HG03354 (cell line): ENCODE results near the gene NEK10.

ENCODE experiments used
- ATAC-seq: cut with Tn5 transposase; IDR thresholded peaks from one replicate; pipeline ENCODE4 v1.9.1; 2021; ENCODE audit warnings: mild to moderate bottlenecking; ENCODE audit not compliant: unreplicated experiment, poor library complexity, severe bottlenecking

Gene NEK10

DNA sequence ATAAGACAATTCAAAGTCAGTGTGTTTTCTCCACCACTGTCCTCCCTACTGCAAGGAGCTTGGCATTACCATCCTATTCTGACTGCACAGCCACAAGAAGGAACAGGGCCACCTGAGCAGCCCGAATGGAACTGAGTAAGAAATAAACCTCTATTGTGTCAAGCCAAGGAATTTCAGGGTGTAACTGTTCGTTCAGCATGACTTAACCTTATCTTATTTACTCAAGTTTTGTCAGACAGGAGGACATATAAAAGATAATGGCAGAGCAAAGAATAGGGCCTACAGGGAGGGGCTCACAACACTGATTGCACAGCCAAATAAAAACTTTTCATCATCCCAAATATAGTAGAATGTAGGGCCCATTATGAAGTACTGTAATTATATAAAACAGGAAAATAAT, 236.1 kb downstream of the NEK10 start:
- no peak for ATAC-seq

DNA sequence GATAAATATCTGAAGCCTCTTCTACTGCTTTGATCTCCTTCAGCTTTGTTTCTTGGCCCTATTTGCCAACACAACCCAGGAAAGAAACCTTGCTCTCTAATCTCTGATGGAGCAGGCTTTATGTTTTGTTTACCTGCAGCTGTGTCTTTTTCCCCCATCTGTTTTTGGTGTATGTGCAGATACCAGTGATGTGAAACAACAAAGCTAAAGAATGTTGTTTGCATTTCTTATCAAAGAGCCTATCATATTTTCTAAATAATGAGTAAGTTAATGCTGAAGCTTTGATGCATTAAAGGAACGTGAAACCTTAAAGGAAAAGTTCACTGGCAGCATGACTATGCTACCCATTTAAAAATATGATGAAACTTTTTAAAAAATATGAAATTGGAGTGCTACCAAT, 238.4 kb downstream of the NEK10 start:
- ATAC-seq, result no peak

DNA sequence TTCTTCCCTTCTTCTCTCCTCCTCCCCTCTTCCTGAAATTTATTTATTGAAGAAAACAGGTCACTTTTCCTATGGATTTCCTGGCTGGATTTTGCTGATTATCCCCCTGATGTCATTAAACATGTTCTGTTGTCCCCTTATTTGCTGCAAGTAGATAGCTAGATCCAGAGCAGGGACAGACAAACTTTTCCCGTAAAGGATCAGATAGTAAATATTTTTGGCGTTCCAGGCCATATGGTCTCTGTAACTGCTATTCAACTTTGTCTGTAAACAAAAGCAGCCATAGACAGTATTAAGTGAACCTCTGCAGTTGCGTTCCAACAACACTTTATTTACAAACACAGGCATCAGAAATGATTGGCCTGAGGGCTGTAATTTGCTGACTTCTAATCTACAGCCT, 241.3 kb downstream of the NEK10 start:
- ATAC-seq, result no peak

DNA sequence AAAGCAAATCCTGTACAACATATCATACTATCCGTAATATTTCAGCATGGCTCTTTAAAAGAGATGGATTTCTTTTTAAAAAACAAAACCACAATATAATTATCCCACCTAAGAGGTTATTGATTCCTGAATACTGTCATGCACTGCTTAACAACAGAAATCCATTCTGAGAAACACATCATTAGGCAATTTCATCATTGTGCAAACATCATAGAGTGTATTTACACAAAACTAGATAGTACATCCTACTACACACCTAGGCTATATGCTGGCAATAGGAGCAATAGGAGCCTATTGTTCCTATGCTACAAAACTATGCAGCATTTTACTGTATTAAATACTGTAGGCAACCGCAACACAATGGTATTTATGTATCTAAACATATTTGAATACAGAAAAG, 242.0 kb downstream of the NEK10 start:
- no peak for ATAC-seq

DNA sequence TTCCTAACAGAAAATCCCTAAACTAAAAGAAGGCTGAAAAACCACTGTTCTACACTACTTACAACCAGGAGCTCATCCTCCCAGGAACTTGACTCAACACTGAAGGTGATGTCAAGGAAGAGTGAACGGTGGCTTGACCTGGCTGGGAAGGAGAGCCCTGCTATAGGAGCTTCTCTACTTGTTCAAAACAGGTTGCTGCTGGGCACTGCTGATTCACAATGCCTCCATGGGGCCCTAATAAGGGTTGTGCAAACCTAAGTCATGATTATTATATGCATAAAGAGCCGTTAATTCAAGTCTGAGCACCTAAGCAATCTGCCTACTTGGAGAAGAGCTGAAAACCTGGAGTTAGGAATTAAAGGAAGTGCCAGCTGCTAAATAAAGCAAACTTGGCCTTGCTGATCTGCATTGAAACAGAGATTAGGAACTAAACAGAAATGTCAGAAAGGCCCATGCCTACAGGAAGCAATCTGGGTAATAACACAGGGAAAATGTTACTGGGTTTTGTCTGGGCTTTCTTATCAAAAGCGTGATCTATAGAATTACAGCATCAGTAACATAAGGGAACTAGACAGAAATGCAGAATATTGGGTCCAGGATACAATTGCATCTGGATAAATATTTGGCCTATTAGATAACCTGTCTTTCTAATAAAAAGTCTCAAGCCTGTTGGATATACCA, 243.2 kb downstream of the NEK10 start:
- no peak for ATAC-seq

DNA sequence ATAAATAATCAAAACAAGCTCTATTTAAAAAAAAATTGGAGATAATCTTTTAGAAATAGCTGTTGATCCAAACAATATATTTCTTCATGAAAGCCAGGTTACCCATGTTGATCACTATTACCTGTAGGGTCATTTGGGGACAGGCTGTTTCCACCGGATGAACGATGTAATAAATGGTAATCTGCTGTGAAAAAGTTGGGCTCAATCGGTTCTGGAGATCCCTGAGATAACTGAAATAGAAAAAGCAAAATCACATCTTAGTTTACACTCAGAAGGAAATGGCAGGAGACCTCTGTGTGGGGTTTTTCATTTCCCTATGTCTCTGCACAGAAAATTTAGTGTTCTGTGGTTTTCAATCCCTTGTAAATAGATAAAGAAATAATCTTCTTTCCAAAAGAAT, 249.5 kb downstream of the NEK10 start:
- no peak for ATAC-seq

DNA sequence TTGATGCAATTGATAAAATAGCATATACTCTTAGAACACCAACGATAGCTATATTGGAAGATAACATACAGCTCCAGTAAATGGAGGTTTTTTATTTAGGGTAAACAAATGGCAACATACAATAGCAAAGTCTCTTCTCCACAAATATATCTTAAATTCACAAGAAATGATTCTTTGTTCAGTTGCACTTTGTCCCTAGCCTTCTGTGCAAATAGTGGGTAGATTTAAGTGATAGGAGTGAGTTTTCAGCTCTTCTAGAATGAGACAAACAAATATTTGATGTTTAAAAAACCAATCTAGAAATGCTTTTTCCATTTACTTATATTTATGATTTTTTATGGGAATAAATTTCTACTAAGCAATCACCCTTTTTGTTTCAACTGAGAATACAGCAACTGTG, 253.8 kb downstream of the NEK10 start:
- no peak for ATAC-seq

DNA sequence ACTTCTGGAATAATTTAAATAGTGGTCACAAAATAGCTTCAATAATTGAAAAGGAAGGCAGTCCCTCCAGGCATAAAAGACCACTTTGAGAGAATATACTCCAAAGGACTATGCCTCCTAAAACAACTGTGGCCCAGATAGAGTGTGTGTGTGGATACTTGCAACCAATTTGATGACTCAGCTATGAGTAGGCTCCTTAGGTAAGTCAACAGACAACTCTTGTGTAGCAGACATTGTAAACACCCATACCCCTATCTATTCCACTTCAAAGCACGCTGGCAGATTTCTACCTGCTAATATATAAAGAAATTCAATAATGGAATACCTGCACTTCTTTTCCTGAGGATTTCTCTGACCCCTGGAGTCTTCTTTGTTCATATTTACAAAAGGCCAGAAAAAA, 254.5 kb downstream of the NEK10 start:
- ATAC-seq, result no peak

DNA sequence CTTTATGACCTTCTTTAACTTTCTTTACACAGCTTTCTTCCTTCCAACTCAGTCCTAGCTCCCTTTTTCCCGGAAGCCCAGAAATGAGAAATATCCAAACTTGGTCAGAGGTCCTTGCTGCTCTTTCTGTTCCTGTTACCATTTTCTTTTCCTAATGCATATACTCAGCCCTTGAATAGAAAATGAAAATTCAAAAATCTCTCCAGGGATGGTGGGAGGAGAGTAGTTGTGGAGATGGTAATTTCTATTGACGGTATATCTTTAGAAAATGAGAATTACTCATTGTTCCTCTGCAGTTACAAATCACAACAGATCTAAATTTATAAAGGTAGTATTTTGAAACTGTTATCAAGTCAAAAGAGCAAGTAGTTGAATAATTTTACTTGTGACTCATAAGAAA, 255.1 kb downstream of the NEK10 start:
- ATAC-seq, result no peak

DNA sequence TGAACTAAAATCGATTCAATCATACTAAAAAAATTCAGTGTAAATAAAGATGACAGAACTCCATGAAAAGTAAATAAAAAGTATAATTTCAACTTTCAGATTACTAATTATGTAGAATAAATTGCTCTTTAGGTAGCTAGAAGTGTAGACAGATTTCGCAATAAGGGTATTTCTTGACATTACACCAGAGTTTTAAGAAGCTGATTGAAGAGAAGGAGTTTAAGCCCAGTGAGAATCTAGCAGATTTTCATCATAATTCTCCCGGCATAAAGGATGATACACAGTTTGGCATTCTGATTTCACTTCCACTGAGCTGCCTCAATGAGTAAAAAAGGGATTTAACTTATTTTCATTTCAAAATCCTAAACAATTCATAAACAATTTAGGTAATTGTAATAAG, 259.2 kb downstream of the NEK10 start:
- ATAC-seq, result no peak

DNA sequence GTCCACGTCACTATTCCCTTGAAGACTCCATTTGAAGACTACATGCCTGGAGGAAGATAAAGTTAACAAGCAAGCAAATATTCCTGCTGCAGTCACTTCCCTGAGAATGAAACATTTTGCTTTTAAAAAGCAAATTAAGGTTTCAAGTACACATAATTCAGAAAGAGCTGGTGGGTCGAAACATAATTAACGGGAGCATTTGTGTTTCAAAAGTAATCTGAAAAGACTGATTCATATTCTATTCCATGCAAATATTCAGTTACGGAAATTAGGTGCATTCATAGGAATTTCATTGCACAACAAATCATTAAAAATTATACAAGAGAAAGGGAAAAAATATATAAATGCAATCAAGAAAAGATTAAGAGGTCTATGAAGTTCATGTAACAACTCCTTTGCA, 260.9 kb downstream of the NEK10 start:
- no peak for ATAC-seq

DNA sequence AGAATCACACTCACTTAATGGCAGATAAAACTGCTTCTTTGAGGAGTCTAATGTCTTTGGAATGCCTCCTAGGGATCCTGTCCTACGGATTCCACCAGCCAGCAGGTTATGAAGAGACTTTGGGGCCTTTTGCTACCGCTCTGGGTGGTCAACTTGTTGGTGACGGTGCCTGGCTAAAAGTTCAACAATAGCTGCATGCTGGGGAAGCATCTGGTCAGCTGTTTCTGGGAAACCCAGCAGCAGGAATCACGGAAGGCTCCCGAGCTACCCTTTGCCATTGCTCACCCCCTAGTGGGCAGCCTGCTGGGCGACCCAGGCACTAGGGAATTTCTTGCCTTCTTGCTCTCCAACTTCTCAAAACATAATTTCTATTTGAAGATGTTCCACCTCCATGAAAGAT, 263.3 kb downstream of the NEK10 start:
- ATAC-seq, result no peak

DNA sequence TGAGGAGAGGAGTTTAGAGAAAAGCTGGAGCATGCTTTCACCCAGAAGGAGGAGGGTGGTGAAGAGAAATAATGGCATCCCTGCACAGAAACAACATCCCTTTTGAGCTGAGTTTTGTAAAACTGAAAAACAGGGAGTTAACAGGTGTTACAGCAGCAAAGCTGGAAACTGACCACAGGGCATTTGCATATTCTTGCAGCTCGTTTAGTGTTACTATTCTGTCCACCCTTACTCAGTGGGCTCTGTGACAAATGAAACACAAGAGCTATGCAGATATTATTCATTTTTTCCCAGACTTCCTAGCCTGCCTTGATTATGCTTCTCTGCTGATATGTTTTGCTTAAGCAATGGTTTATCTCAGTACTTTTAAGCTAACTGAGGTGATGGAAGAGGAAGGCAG, 272.0 kb downstream of the NEK10 start:
- ATAC-seq, result no peak

DNA sequence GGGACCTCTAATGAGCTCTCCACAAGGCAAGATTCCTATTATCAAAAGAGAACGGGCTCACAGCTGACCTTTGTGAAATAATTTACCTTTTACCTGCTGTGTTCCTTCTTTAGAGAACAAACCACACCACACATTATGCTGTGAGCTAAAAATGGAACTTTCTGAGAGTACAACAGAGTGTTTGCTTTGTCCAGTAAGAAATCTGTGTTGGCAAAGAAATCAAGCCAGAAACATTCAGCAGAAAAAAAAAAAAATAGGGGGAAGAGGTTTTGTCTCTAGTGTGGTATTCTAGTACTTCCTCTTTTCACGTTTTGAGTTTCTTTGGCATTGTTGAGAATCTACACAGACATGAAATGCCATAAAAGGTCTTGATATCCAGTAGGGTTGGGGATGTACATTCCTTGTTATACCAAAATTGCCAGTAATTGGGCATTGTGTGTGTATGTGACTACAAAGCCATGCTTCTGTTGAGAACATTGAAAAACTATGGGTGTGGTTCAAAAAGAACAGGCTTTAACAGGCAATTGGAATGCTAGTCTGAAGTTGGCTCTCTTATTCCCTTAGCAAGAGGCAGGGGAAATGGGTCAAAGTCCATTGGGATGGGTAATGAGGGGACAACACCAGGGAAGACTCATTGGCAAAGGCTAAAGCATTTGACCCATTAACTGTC, 273.5 kb downstream of the NEK10 start:
- no peak for ATAC-seq

DNA sequence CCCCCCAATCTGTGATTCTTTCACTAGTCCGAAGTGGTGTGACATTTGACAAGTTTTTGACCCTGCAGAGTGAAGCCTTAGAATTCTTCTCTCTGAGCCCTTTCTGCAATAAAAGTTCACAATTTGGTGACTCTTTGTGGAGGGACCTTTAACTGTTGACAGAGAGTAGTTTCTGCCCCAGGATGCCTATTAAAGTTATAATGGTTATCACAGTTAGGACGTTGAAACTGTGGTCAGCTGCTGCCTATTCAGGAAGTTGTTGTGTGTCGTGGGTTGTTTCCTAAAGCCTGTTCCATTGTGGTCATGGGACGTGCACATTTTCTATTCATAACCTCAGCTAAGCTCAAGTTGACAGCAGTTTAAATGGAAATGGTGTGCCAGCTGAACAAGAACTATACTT, 274.5 kb downstream of the NEK10 start:
- ATAC-seq, result no peak

DNA sequence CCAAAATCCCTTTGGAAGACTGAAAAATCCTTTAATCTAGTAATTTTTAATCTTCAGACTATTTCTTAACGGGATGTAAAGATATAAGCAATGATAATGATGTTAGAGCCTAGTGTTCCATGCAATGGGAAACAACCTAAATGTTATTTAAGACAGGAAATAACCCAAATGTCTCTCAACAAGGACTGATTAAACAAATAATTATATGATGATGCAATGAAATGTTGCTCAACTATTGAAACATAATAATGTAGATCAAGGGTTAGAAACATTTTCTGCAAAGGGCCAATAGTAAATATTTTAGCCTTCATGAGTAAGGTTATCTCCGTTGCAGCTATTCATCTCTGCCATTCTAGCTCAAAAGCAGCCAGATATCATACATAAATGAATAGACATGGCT, 275.4 kb downstream of the NEK10 start:
- no peak for ATAC-seq

DNA sequence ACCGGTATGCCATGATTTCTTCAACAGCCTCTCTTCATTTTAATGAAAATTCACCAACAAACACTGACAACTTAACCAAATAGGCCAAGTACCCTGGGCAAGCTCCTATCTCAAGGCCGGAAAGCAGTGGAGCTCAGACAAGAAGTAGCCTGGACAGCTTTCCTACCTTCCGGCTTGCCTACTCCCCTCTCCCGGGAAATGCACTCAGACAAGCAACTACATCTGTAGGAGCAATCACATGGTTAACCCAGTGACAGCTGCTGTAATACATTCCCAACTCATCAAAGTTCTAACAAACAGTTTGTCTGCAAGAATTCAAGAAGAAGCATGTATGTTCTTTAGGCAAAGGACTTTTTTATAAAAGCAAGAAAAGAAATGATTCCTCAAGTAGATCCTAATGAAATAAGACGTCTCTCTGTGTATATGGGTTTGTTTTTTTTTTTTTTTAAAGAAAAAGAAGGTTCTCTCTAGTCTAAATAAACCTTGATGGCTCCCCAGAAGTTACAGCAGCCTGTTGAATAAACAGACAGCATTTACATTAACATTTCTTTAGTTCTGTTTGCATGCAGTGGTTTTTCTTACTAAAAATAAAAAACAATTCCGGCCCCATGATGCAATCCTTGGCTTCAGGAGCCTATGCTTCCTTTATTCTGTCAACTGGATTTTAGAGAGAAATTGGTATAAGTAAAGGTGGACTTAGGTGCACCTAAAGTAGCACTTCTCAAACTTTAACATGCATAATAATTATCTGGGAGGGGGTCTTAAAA, 278.7 kb downstream of the NEK10 start:
- ATAC-seq, result no peak

DNA sequence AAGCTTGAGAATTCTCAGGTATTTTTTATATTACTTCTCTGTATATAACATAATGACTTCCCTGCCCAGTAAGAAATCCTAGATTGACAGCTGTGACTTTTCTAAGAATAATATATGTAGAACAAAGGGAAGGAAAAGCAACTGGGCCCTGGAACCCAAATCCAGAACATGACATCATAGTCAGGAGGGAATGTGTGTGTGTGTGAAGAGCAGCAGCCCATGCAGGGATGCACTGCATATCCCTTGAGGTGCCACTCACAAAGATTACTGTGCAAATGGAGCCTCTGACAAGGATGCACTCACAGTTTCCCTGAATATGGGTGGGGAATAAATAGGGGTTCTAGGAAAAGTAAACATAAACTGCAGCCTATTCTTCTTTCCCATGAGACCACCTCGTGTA, 279.5 kb downstream of the NEK10 start:
- no peak for ATAC-seq

DNA sequence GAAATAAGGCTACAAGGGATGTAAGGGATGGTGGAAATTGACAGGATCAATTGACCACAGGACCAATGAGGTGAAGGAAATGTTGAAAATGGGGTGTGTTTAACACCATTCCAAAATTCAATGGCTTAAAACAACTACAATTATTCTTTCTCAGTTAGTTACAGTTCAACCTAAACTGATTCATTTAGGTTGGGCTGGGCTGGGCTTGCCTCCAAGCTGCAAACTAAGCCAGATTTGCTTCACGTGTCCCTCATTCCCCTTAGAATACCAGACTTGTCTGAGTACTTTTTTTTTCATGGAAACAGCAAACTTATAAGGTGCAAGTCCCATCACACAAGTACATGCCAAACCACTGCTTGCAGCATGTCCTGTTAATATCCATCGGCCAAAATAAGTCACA, 280.1 kb downstream of the NEK10 start:
- no peak for ATAC-seq

DNA sequence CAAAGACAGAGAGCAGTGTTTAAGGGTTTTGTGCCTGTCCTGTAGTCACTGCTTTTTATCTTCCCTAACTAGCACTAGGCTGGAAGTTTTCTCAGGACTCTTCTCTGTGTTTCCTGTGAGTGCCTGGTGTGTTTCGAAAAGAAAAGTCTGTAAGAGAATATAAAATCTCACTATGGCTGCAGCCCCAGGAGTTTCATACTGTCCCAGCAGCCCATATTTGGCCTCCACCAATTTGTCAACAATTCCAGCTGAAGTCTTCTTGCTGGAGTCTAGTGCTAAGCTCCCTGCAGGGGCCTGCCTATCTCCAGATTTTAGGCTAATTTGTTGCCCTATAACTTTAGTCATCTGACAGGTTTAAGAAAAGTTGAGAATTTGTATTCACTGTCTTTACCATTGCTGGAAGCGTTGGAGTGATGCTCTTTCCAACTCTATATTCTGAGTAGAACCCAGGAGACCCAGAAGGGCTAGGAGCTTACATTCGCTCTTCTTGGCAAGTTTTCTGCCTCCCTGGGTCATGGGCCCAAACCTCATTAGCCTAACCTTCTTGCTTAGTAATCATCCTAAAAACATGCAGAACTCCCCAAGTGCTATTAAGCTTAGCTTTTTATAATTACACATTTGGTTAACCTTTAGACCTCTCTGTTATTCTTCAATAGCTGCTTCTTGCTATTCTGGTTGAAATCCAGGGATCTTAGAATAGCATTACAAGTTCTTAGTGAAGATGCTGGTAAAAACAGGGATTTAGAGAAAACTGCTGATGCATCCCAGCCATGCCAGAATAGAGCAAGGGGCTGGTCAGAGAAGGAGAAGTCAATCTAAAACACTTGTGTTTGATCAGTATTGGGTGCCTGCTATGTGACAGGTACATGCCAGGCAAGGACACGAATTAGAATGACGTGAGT, 283.1 kb downstream of the NEK10 start:
- ATAC-seq, result no peak
